Trophoblast cell (in vitro differentiated cells and primary cell): ENCODE measurements around the gene MARK4.

Experiments used
- DNase-seq, 2 donors: peaks; one replicate each; pipeline ENCODE4 v3.0.0-alpha.2; 2016
- H2AFZ ChIP-seq: 2 replicates; pipeline ENCODE4 v1.6.1; 2013; ENCODE audit warnings: low read length, moderate library complexity, mild to moderate bottlenecking; ENCODE audit not compliant: insufficient read depth, poor library complexity
- H2AK5ac ChIP-seq: 2 replicates; pipeline ENCODE4 v1.6.1; 2013; ENCODE audit warnings: mild to moderate bottlenecking, low read length
- H2BK120ac ChIP-seq: 2 replicates; pipeline ENCODE4 v1.6.1; 2013; ENCODE audit warnings: low read length, mild to moderate bottlenecking, moderate library complexity; ENCODE audit not compliant: insufficient read depth, poor library complexity
- H2BK12ac ChIP-seq: 2 replicates; pipeline ENCODE4 v1.6.1; 2013; ENCODE audit warnings: mild to moderate bottlenecking, low read length, moderate library complexity
- H2BK5ac ChIP-seq: 2 replicates; pipeline ENCODE4 v1.6.1; 2013; ENCODE audit warnings: low read length, low read depth, moderate library complexity, mild to moderate bottlenecking; ENCODE audit not compliant: poor library complexity
- H3K14ac ChIP-seq: 2 replicates; pipeline ENCODE4 v1.6.1; 2013; ENCODE audit warnings: mild to moderate bottlenecking, low read length
- H3K18ac ChIP-seq: 2 replicates; pipeline ENCODE4 v1.6.1; 2013; ENCODE audit warnings: mild to moderate bottlenecking, low read length
- H3K23ac ChIP-seq: 2 replicates; pipeline ENCODE4 v1.6.1; 2013; ENCODE audit warnings: low read length
- H3K27ac ChIP-seq: 2 replicates; pipeline ENCODE4 v1.5.1; 2013; ENCODE audit warnings: low read depth, mild to moderate bottlenecking, inconsistent platforms, low read length, moderate library complexity
- H3K27me3 ChIP-seq: 2 replicates; pipeline ENCODE4 v1.6.1; 2013; ENCODE audit warnings: inconsistent platforms, mild to moderate bottlenecking, low read length, moderate library complexity; ENCODE audit not compliant: insufficient read depth
- H3K36me3 ChIP-seq, 2 experiments: 1 replicate in 1 of 2; 2 replicates in 1 of 2; pipeline ENCODE4 v1.6.1; 2013; ENCODE audit warnings: low read length in 2 of 2, mild to moderate bottlenecking in 2 of 2, moderate library complexity in 1 of 2; ENCODE audit not compliant: insufficient read depth in 2 of 2, control insufficient read depth in 1 of 2
- H3K4ac ChIP-seq: 2 replicates; pipeline ENCODE4 v1.6.1; 2013; ENCODE audit warnings: low read depth, mild to moderate bottlenecking, low read length, moderate library complexity
- H3K4me1 ChIP-seq, 2 experiments: 1 replicate in 1 of 2; 2 replicates in 1 of 2; pipeline ENCODE4 v1.6.1; 2013; ENCODE audit warnings: low read length in 2 of 2, mild to moderate bottlenecking in 2 of 2, moderate library complexity in 1 of 2; ENCODE audit not compliant: insufficient read depth in 2 of 2, control insufficient read depth in 1 of 2
- H3K4me2 ChIP-seq: 2 replicates; pipeline ENCODE4 v1.6.1; 2013; ENCODE audit warnings: inconsistent platforms, mild to moderate bottlenecking, low read length, moderate library complexity
- H3K4me3 ChIP-seq: 2 replicates; pipeline ENCODE4 v1.5.1; 2013; ENCODE audit warnings: mild to moderate bottlenecking, low read depth, low read length, inconsistent platforms
- H3K79me1 ChIP-seq: one replicate; pipeline ENCODE4 v1.6.1; 2013; ENCODE audit warnings: low read length
- H3K79me2 ChIP-seq: 2 replicates; pipeline ENCODE4 v1.6.1; 2013; ENCODE audit warnings: low read length, mild to moderate bottlenecking; ENCODE audit not compliant: control insufficient read depth, insufficient read depth, poor library complexity
- H3K9ac ChIP-seq: 2 replicates; pipeline ENCODE4 v1.6.1; 2013; ENCODE audit warnings: mild to moderate bottlenecking, low read length
- H3K9me3 ChIP-seq: 2 replicates; pipeline ENCODE4 v1.6.1; 2013; ENCODE audit warnings: low read depth, mild to moderate bottlenecking, control low read depth, inconsistent platforms, low read length; ENCODE audit not compliant: insufficient read depth
- H4K12ac ChIP-seq: 2 replicates; pipeline ENCODE4 v1.6.1; 2013; ENCODE audit warnings: low read depth, mild to moderate bottlenecking, low read length, moderate library complexity
- H4K8ac ChIP-seq: 2 replicates; pipeline ENCODE4 v1.6.1; 2013; ENCODE audit warnings: low read depth, mild to moderate bottlenecking, low read length, moderate library complexity
- H4K91ac ChIP-seq: one replicate; pipeline ENCODE4 v1.6.1; 2013; ENCODE audit warnings: low read depth, mild to moderate bottlenecking, low read length, moderate library complexity
- WGBS: extraction: QIAGEN DNeasy Blood & Tissue Kit; methylation state at CpG from one replicate; pipeline ENCODE4 v1.1.7; 2013; ENCODE audit warnings: missing lambda C conversion rate; ENCODE audit not compliant: insufficient read length, insufficient coverage; ENCODE audit errors: extremely low coverage; 5-methylcytosine and 5-hydroxymethylcytosine counted together

Gene MARK4

GRCh38 chr19:45299719-45300118 is 48.6 kb downstream of the MARK4 start:
- no peaks in the 10 kb centered on the region for H3K27me3 ChIP-seq
- H3K9ac ChIP-seq = no peak overlapping the region
- no peak overlapping the region for H3K18ac ChIP-seq
- no peak overlapping the region for H3K23ac ChIP-seq
- H2AFZ ChIP-seq = no peak overlapping the region
- no peaks in the 10 kb centered on the region for H3K79me2 ChIP-seq
- no peak overlapping the region for H4K91ac ChIP-seq
- no peak overlapping the region for H2BK5ac ChIP-seq
- no peak overlapping the region for H2BK12ac ChIP-seq
- no peaks in the 10 kb centered on the region for H3K4me1 ChIP-seq
- no peak overlapping the region for H3K27ac ChIP-seq
- no peak overlapping the region for H2AK5ac ChIP-seq
- H2BK120ac ChIP-seq = no peak overlapping the region
- H3K79me1 ChIP-seq = no peaks in the 10 kb centered on the region
- no peak overlapping the region for H4K8ac ChIP-seq
- no peak overlapping the region for H3K4ac ChIP-seq
- no CpG with 5 or more reads among the region's 6 CpGs for WGBS
- H3K9me3 ChIP-seq = peaks cover 4% of the 10 kb centered on the region
- H3K4me3 ChIP-seq = no peak overlapping the region
- H3K4me2 ChIP-seq = no peak overlapping the region
- no peak for DNase-seq
- H3K14ac ChIP-seq = no peak overlapping the region
- H4K12ac ChIP-seq = no peak overlapping the region
- peaks cover 30 to 34% of the 10 kb centered on the region in 2 experiments for H3K36me3 ChIP-seq

GRCh38 chr19:45302416-45302815 is 51.3 kb downstream of the MARK4 start:
- no peak overlapping the region for H2BK5ac ChIP-seq
- peaks cover 8% of the 10 kb centered on the region for H3K9me3 ChIP-seq
- no peaks in the 10 kb centered on the region for H3K79me2 ChIP-seq
- H4K12ac ChIP-seq = no peak overlapping the region
- H4K91ac ChIP-seq = no peak overlapping the region
- no peak overlapping the region for H3K18ac ChIP-seq
- no peak for DNase-seq
- no peaks in the 10 kb centered on the region for H3K79me1 ChIP-seq
- H3K9ac ChIP-seq = no peak overlapping the region
- H3K14ac ChIP-seq = no peak overlapping the region
- H3K4me1 ChIP-seq = no peaks in the 10 kb centered on the region
- H3K36me3 ChIP-seq = peaks cover 19 to 30% of the 10 kb centered on the region in 2 experiments
- no peak overlapping the region for H3K4ac ChIP-seq
- no peak overlapping the region for H2BK12ac ChIP-seq
- no peaks in the 10 kb centered on the region for H3K27me3 ChIP-seq
- H3K4me3 ChIP-seq = no peak overlapping the region
- no peak overlapping the region for H2AK5ac ChIP-seq
- no peak overlapping the region for H2BK120ac ChIP-seq
- H3K23ac ChIP-seq = no peak overlapping the region
- WGBS = no CpG with 5 or more reads among the region's 27 CpGs
- no peak overlapping the region for H3K27ac ChIP-seq
- no peak overlapping the region for H4K8ac ChIP-seq
- no peak overlapping the region for H3K4me2 ChIP-seq
- no peak overlapping the region for H2AFZ ChIP-seq

- Histone ChIP-seq H3K14ac (no peak overlapping the region), H3K4me1 (no peaks in the 10 kb centered on the region), H3K18ac (no peak overlapping the region), H3K79me1 (no peaks in the 10 kb centered on the region), H3K9ac (no peak overlapping the region), H2AK5ac (no peak overlapping the region), H3K4me2 (no peak overlapping the region), H3K9me3 (peaks cover 8% of the 10 kb centered on the region), H4K12ac (no peak overlapping the region), H2BK12ac (no peak overlapping the region), H2BK120ac (no peak overlapping the region), H3K36me3 (peaks cover 17 to 27% of the 10 kb centered on the region in 2 experiments), H3K27me3 (no peaks in the 10 kb centered on the region), H3K23ac (no peak overlapping the region), H4K91ac (no peak overlapping the region), H3K27ac (no peak overlapping the region), H3K4ac (no peak overlapping the region), H2AFZ (no peak overlapping the region), H3K79me2 (no peaks in the 10 kb centered on the region), H4K8ac (no peak overlapping the region), H2BK5ac (no peak overlapping the region), H3K4me3 (no peak overlapping the region)
- no CpG with 5 or more reads among the region's 12 CpGs for WGBS
- DNase-seq = no peak
These were observed 52.4 kb downstream of the MARK4 start for GRCh38 chr19:45303269-45304060.

- H3K4me1 ChIP-seq = no peaks in the 10 kb centered on the region
- DNase-seq = no peak
- WGBS = no CpG with 5 or more reads among the region's 4 CpGs
- no peak overlapping the region for H3K4me3 ChIP-seq
- H4K91ac ChIP-seq = no peak overlapping the region
- no peak overlapping the region for H2BK120ac ChIP-seq
- peaks cover 8% of the 10 kb centered on the region for H3K9me3 ChIP-seq
- H2AFZ ChIP-seq = no peak overlapping the region
- no peak overlapping the region for H4K8ac ChIP-seq
- no peak overlapping the region for H3K27ac ChIP-seq
- H3K18ac ChIP-seq = no peak overlapping the region
- no peaks in the 10 kb centered on the region for H3K27me3 ChIP-seq
- no peaks in the 10 kb centered on the region for H3K79me2 ChIP-seq
- H3K9ac ChIP-seq = no peak overlapping the region
- peaks cover 14 to 22% of the 10 kb centered on the region in 2 experiments for H3K36me3 ChIP-seq
- H3K4ac ChIP-seq = no peak overlapping the region
- H2BK12ac ChIP-seq = no peak overlapping the region
- no peak overlapping the region for H3K4me2 ChIP-seq
- no peak overlapping the region for H3K23ac ChIP-seq
- no peaks in the 10 kb centered on the region for H3K79me1 ChIP-seq
- no peak overlapping the region for H2BK5ac ChIP-seq
- H4K12ac ChIP-seq = no peak overlapping the region
- no peak overlapping the region for H2AK5ac ChIP-seq
- no peak overlapping the region for H3K14ac ChIP-seq
These were observed 53.3 kb downstream of the MARK4 start for GRCh38 chr19:45304141-45304926.
